ENCODE measurements around the gene CDC16.

Gene CDC16

GRCh38 chr13:114304346-114305034 is 69.8 kb downstream of the CDC16 start:
- no peak for DNase-seq

GRCh38 chr13:114309086-114309485 is 74.4 kb downstream of the CDC16 start:
- no peak for DNase-seq

DNA sequence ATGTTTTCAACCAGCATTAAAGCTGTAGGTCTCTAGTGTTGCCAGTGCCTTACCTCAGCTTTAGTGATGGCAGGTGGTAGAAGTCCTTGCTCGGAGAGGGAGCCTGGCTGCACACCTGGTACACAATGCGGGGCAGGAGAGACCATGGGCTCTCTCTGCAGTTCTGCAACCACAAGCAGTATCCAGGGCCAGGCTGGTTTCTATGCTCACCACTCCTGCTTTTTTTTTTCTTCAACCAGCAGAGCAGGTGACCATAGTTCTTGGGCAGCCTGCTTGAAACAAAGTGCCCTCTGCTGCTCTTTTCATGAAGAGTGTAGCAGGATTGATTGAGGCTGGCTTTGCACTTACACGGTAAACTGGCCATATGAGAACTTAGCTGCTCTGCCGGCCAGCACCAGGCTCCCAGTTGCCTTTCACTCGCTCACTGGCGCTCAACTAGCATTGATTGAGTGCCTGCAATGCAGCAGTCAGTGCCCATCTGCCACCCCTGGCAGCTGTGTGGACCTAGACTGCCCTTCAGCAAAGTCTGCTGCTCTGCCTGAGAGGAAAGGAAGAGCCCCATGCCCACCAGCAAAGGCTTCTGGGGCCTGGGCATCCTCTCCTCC is 75.2 kb downstream of the CDC16 start:
- DNase-seq: no peak

DNA sequence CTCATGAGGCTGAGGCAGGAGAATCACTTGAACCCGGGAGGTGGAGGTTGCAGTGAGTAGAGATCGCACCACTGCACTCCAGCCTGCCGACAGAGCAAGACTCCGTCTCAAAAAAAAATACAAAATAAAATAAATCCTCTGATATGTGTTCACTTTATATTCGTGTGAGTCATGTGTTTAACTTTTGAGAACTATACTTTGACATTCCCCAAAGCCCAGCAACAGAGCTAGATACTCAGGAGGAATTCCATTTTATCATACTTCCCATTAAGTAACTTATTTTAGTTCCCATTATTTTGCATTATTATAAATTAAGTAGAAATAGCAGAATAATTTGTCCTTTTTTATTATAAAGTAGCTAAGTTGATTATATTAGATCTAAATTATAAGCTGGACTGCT is 76.3 kb downstream of the CDC16 start:
- no peak for DNase-seq

DNA sequence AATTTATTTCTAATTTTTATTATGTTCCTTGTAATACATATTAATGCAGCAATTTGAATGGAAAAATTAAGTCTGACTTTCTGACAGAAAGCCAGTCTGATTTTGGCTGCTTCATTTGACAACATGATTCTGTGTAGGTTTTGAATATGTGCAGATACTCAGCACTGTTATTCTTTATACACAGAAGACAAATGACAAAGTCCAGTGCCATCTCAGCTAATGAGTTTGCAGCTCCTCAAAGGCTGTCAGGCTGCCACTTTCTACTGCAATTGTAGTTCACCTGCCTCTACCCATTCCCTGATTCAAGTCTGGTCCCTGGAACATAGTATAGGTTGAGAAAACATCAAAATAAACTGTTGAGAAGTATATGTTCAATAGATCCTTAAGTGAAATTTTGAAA is 76.7 kb downstream of the CDC16 start:
- DNase-seq: no peak

- DNase-seq: no peak
Observed at GRCh38 chr13:114311908-114312307, 77.2 kb downstream of the CDC16 start.

DNA sequence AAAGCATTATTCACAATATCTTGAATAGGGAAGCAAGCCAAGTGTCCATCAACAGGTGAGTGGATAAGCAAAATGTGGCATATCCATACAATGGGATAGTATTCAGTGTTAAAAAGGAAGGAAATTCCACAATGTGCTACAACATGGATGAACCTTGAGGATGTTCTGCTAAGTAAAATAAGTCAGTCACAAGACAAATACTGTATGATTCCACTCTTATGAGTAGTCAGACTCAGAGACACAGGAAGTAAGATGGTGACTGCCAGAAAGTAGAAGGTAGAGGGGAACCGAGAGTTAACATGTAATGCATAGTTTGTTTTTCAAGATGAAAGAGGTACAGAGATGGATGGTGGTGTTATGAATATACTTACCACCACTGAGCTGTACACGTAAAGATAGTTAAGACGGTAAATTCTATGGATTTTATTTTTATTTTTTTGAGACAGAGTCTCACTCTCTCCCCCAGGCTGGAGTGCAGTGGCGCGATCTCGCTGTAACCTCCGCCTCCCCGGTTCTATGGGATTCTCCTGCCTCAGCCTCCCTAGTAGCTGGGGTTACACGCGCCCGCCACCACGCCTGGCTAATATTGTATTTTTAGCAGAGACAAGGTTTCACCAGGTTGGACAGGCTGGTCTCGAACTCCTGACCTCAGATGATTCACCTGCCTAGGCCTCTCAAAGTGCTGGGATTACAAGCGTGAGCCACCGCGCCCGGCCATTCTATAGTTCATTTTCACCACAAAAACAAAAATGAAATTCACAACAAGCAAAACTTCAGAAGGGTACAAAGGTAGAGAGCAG is 78.6 kb downstream of the CDC16 start:
- peak; percentile 69 to 70 for DNase-seq

GRCh38 chr13:114314074-114314912 is 79.6 kb downstream of the CDC16 start, which contains the start of gene CHAMP1:
Gene CHAMP1 (plus strand): TSS chr13:114314503. CDS start chr13:114323843, 9,340 bp downstream.
- peak; percentile 96 to 98 for DNase-seq

DNA sequence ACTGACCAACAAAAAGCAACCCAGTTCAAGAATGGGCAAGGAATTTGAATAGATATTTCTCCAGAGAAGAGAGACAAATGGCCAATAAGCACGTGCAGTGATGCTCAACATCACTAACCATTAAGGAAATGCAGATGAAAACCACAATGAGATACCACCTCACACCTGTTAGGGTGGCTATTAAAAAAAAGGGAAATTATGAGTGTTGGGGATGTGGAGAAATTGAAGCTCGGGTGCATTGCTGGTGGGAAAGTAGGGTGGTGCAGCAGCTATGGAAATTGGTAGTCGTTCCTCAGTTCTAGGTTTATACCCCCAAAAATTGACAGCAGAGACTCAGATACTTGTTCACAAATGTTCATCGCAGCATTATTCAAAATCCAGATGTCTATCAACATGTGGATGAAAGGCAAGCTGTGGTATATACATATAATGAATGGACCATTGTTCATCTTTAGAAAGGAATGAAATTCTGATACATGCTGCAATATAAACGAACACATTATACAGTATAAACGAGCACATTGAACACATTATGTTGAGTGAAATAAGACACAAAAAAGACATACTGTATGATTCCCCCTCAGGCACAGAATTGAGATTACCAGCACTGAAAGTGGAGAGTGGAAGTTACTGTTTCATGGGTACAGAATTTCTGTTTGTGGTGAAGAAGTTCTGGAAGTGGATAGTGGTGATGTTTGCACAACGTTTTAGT is 80.5 kb downstream of the CDC16 start:
- DNase-seq: no peak

DNA sequence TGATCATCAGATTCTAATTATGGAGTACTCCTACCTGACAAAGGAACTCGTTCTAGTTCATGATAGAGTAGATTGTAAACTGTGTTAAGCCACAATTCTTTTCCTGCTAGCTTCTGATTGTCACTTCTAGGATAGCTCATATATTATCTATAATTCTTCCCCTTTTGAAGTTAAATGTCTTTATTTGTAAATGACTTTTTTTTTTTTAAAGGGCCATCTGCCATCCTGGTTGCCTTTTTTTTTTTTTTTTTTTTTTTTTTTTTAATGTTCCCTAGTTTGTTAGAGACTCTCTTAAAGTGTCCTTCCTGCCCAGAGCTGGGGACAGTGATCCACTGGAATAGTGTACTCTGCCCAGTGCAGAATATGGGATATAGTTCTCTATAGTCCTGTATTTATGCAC is 83.9 kb downstream of the CDC16 start:
- DNase-seq: no peak

DNA sequence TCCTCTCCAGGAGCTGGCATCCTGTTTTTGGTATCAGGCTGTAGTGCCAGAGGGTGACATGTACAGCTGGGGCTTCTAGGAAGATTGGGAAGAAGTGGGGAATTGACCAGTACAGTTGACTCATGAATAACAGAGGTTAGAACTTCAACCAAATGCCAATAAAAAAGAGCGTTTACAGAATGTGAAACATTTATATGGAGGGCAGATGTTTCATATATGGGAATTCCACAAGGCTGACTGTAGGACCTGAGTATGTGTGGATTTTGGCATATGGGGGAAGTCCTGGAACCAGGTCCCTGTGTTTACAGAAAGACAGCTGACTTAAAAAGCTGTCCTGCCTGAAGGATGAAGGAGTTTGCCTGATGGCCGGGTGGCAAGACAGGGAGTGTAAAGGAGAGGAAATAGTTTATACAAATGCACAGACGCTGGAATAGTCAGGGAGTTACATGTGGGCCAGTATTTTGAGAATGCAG is 84.8 kb downstream of the CDC16 start:
- DNase-seq: no peak

- no peak for DNase-seq
Observed at GRCh38 chr13:114320065-114320464, 85.4 kb downstream of the CDC16 start.

DNA sequence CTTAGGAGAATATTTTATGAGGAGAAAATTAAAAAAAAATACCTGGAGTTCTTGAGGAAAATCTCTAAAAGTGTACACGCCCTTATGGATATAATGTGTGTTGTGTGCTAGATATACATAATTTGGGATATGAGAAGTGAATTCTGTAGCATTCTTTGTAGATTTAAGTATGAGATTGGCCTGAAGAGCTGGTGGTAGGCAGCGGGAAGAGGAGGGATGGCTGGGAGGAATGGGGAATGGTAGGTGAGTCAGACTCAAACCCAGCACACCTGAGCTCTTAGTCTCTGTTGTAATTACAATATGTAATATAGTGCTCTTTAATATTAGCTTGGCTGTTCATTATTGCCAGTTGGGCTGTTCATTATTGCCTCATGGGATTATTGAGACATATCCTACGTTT is 86.6 kb downstream of the CDC16 start:
- no peak for DNase-seq

Data from activated T-cell treated with anti-CD3 and anti-CD28 coated beads, Interleukin-2, amount 50 U/mL, for 48 hours (primary cell).